ENCODE data around the gene TBC1D22A. TPM values are rescaled to one million over a fixed set of nuclear protein-coding genes. Genes with fewer than 3 reads are reported as not detected.
A peak's percentile ranks its signal among the peaks of the same experiment; 100 is the strongest.

TBC1D22A gene
- total RNA-seq, 1 donor from 2014 or later: 23.2 TPM

DNA sequence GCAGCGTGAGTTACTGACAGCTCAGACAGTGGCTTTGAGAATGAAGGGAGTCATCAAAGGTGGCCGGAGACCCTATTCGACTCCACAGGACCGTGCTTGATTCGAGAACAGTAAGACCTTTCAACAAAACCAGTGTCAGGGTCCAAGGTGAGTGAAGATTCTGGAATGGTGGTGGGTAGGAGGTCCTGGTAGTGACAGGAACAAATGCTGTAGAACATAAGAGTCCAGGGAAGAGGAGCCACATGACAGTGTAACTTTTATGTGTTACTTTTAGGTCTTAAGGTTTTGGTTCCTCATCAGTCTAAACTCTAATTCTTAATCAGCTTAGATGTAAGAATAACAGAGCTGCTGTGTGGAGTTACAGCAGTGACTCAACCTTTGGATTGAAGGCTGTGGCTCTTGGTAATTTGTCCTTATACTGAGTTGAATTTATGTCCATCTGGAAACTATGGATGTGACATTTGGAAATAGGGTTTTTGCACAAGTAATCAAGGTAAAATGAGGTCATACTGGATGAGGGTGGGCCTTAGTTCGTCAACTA is 1.8 kb downstream of the TBC1D22A start:
- H3K27ac Mint-ChIP-seq: no peak overlapping the region
- peak overlapping the region; percentile 99 for H3K4me3 Mint-ChIP-seq (ENCODE audit: low read depth)

DNA sequence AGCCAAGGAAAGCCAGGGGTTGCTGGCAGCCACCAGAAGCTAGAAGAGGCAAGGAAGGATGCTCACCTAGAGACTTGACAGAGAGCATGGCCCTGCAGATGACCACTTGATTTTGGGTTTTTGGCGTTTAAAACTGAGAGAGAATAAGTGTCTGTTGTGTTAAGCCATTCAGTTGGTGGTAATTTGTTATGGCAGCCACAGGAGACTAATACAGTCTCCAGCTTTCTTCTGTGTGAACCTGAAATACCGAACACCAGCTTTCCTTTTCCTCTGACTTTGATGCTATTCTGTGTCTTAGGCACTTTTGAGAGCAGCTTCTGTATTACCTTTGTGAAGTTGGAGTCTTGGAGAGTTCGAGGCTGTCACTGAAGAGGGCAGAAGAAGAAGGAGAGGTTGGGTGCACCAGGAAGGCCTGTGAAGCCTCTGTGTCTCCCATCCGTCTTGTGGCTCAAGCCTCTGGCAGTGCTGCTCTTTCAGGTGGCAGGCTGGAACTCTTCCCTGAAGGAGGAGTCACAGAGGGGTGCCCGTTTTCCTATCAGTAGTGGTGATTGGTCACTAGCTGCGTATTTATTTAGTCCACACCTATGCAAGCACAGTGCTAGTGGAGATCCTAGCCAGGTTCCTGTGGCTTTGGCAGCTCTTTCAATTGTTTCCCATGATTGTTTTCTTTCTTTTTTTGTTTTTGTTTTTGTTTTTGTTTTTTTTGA is 2.5 kb downstream of the TBC1D22A start:
- Mint-ChIP-seq H3K36me3 (ENCODE audit: insufficient read depth) (no peaks in the 10 kb centered on the region), H3K27me3 (no peaks in the 10 kb centered on the region), H3K4me3 (ENCODE audit: low read depth) (no peak overlapping the region), H3K4me1 (ENCODE audit: low read depth) (peaks cover 25% of the 10 kb centered on the region), H3K9me3 (ENCODE audit: low read depth) (no peaks in the 10 kb centered on the region), H3K27ac (peak overlapping the region; percentile 87)
- no peak for DNase-seq (ENCODE audit: low spot score, unreplicated experiment)
- TF ChIP-seq, protein P1, sequence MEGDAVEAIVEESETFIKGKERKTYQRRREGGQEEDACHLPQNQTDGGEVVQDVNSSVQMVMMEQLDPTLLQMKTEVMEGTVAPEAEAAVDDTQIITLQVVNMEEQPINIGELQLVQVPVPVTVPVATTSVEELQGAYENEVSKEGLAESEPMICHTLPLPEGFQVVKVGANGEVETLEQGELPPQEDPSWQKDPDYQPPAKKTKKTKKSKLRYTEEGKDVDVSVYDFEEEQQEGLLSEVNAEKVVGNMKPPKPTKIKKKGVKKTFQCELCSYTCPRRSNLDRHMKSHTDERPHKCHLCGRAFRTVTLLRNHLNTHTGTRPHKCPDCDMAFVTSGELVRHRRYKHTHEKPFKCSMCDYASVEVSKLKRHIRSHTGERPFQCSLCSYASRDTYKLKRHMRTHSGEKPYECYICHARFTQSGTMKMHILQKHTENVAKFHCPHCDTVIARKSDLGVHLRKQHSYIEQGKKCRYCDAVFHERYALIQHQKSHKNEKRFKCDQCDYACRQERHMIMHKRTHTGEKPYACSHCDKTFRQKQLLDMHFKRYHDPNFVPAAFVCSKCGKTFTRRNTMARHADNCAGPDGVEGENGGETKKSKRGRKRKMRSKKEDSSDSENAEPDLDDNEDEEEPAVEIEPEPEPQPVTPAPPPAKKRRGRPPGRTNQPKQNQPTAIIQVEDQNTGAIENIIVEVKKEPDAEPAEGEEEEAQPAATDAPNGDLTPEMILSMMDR (IDR thresholded peaks at IDR 0.05; ENCODE audit: unreplicated experiment): no peak

More for the DNA sequence above, 1.8 kb downstream of the TBC1D22A start:
- H3K4me1 Mint-ChIP-seq (ENCODE audit: low read depth): peaks cover 25% of the 10 kb centered on the region
- no peaks in the 10 kb centered on the region for H3K27me3 Mint-ChIP-seq
- H3K36me3 Mint-ChIP-seq (ENCODE audit: insufficient read depth): no peaks in the 10 kb centered on the region
- no peak for DNase-seq (ENCODE audit: low spot score, unreplicated experiment)
- TF ChIP-seq, protein P1 (IDR thresholded peaks at IDR 0.05; ENCODE audit: unreplicated experiment): no peak
- no peaks in the 10 kb centered on the region for H3K9me3 Mint-ChIP-seq (ENCODE audit: low read depth)

DNA sequence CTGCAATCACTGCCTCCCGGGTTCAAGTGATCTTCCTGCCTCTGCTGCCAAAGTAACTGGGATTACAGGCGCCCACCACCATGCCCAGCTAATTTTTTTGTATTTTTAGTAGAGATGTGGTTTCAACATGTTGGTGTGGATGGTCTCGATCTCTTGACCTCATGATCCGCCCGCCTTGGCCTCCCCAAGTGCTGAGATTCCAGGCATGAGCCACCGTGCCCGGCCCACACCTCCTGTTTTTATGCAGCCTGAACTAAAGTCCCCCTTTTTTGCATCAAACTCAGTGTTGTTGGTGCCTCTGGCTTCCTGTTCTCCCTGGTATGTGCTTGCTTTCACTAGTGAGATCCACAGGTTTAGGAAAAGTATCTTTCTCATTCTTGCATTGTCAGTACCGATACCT is 4.2 kb downstream of the TBC1D22A start:
- H3K27ac Mint-ChIP-seq: peak overlapping the region; percentile 39
- DNase-seq (ENCODE audit: low spot score, unreplicated experiment): no peak

DNA sequence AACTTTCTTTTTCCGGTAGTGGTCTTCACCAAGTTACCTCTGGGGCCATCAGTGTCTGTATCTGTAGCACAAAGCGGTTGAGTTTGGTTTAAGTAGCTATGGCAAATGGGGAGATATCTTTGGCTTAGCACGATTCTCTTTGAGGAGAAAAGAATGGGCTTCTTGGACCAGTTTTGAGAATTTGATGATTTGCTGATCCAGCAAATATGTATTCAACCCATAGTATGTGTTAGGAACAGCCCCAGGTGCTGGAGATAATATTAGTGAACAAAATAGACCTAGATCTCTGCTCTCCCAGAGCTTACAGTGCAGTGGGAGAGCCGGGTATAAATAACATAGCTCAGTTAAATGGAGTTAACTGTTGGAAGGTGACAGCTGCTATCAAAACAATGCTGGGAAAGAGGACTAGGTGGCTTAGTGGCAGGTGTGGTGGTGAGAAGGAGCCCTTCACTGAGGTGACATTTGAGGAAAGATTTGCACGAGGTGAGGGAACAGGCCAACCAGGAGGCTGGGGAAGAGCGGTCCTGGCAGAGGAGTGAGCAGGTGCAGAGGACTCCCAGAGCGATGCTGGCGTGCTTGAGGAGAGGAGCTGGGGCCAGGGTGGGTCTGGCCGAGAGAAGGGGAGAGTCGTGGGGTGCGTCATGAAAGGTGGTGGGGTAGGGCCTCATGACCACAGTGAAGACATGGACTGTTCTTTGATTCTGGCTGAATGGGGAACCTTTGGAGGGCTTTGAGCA is 5.0 kb downstream of the TBC1D22A start:
- Mint-ChIP-seq H3K9me3 (ENCODE audit: low read depth) (no peaks in the 10 kb centered on the region), H3K36me3 (ENCODE audit: insufficient read depth) (peaks cover 1% of the 10 kb centered on the region), H3K27me3 (no peaks in the 10 kb centered on the region), H3K27ac (peak overlapping the region; percentile 10), H3K4me3 (ENCODE audit: low read depth) (no peak overlapping the region), H3K4me1 (ENCODE audit: low read depth) (peaks cover 14% of the 10 kb centered on the region)
- TF ChIP-seq, protein P1 (IDR thresholded peaks at IDR 0.05; ENCODE audit: unreplicated experiment): no peak
- no peak for DNase-seq (ENCODE audit: low spot score, unreplicated experiment)

More for the DNA sequence above, 4.2 kb downstream of the TBC1D22A start:
- Mint-ChIP-seq H3K9me3 (ENCODE audit: low read depth) (no peaks in the 10 kb centered on the region), H3K27me3 (no peaks in the 10 kb centered on the region), H3K4me3 (ENCODE audit: low read depth) (no peak overlapping the region), H3K4me1 (ENCODE audit: low read depth) (peaks cover 19% of the 10 kb centered on the region), H3K36me3 (ENCODE audit: insufficient read depth) (peaks cover 1% of the 10 kb centered on the region)
- TF ChIP-seq, protein P1 (IDR thresholded peaks at IDR 0.05; ENCODE audit: unreplicated experiment): no peak

DNA sequence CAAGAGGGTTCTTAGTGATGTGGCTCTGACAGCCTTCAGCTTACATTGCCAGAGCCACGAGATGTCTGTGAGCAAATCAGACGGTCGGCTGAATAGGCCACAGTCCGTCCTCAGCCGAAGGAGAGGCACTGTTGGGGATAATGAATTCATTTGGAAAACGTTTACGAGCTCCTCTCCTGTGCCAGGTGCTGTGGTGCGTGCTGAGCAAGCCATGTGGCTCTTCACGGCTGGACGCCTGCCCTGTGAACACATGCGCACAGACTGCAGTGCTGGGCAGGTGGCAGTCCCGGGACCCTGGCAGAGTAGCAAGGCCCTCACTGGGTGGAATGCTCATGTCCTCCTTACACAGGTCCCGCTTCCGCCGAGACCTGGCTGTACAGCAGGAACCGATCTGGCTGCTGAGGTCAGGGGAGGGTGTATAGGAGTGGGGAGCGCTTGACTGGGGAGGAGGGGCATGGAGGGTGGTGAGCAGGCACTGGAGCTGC is 6.8 kb downstream of the TBC1D22A start:
- no peak overlapping the region for H3K4me3 Mint-ChIP-seq (ENCODE audit: low read depth)

More for the DNA sequence above, 6.8 kb downstream of the TBC1D22A start:
- Mint-ChIP-seq H3K36me3 (ENCODE audit: insufficient read depth) (peaks cover 1% of the 10 kb centered on the region), H3K27me3 (no peaks in the 10 kb centered on the region), H3K4me1 (ENCODE audit: low read depth) (peaks cover 7% of the 10 kb centered on the region), H3K27ac (no peak overlapping the region), H3K9me3 (ENCODE audit: low read depth) (no peaks in the 10 kb centered on the region)
- TF ChIP-seq, protein P1 (IDR thresholded peaks at IDR 0.05; ENCODE audit: unreplicated experiment): no peak
- no peak for DNase-seq (ENCODE audit: low spot score, unreplicated experiment)

Measured in progenitor cell of endocrine pancreas (in vitro differentiated cells).